WTC11 (cell line): ENCODE data around the gene CILP2.

Source experiments
- ATF3 ChIP-seq: sonication (generic); formaldehyde crosslinking; conservative IDR thresholded peaks from 2 replicates; pipeline ENCODE4 v1.8.1; 2022; ENCODE audit warnings: mild to moderate bottlenecking, missing genetic modification reagents
- CBFB ChIP-seq: sonication (generic); formaldehyde crosslinking; IDR thresholded peaks from 2 replicates; pipeline ENCODE4 v1.8.1; 2022; ENCODE audit warnings: mild to moderate bottlenecking, low read depth, missing genetic modification reagents
- CTCF ChIP-seq: fragments of 200-600 bp; IDR thresholded peaks from 2 replicates; pipeline ENCODE4 v1.8.0; 2022; ENCODE audit warnings: antibody characterized with exemption
- E2F4 ChIP-seq: sonication (generic); formaldehyde crosslinking; IDR thresholded peaks from 2 replicates; pipeline ENCODE4 v1.8.1; 2022; ENCODE audit warnings: low read depth, mild to moderate bottlenecking, moderate library complexity, missing genetic modification reagents, borderline replicate concordance
- ERG ChIP-seq: fragments of 250-450 bp; sonication (Bioruptor Pico); IDR thresholded peaks from 2 replicates; pipeline ENCODE4 v1.8.0; 2021; ENCODE audit warnings: mild to moderate bottlenecking
- SMAD3 ChIP-seq: sonication (generic); formaldehyde crosslinking; IDR thresholded peaks from 2 replicates; pipeline ENCODE4 v1.8.0; 2022; ENCODE audit warnings: missing genetic modification reagents, mild to moderate bottlenecking, borderline replicate concordance
- SOX15 ChIP-seq: fragments of 250-450 bp; sonication (Bioruptor Pico); IDR thresholded peaks from 2 replicates; pipeline ENCODE4 v1.9.0; 2021; ENCODE audit warnings: mild to moderate bottlenecking
- STAT6 ChIP-seq: sonication (generic); formaldehyde crosslinking; conservative IDR thresholded peaks from 2 replicates; pipeline ENCODE4 v1.8.1; 2023; ENCODE audit warnings: mild to moderate bottlenecking, low read depth, missing genetic modification reagents, moderate library complexity
- TEAD1 ChIP-seq: sonication (generic); formaldehyde crosslinking; IDR thresholded peaks from 2 replicates; pipeline ENCODE4 v1.8.0; 2022; ENCODE audit warnings: mild to moderate bottlenecking, missing genetic modification reagents
- USF2 ChIP-seq: sonication (generic); formaldehyde crosslinking; IDR thresholded peaks from 2 replicates; pipeline ENCODE4 v1.8.1; 2023; ENCODE audit warnings: mild to moderate bottlenecking, missing genetic modification reagents, moderate library complexity
- ZNF317 ChIP-seq: sonication (generic); formaldehyde crosslinking; IDR thresholded peaks from 2 replicates; pipeline ENCODE4 v1.8.1; 2023; ENCODE audit warnings: low read depth, mild to moderate bottlenecking, moderate library complexity, missing genetic modification reagents, borderline replicate concordance
- ZNF416 ChIP-seq: fragments of 250-450 bp; sonication (Bioruptor Pico); IDR thresholded peaks from 2 replicates; pipeline ENCODE4 v1.9.0; 2021; ENCODE audit warnings: mild to moderate bottlenecking, inconsistent platforms
- ZNF671 ChIP-seq: fragments of 250-450 bp; sonication (Bioruptor Pico); IDR thresholded peaks from 2 replicates; pipeline ENCODE4 v1.8.0; 2021; ENCODE audit warnings: mild to moderate bottlenecking

GRCh38 chr19:19580418-19580817, 42.4 kb downstream of the CILP2 start:
- TF ChIP-seq CTCF (no peak), TEAD1 (no peak), SMAD3 (CRISPR knock-in tag) (no peak), ZNF671 (CRISPR knock-in tag) (no peak), ERG (no peak), USF2 (CRISPR knock-in tag) (no peak), CBFB (CRISPR knock-in tag) (no peak), SOX15 (CRISPR knock-in tag) (no peak), STAT6 (CRISPR knock-in tag) (no peak), ZNF416 (no peak), E2F4 (CRISPR knock-in tag) (no peak), ZNF317 (CRISPR knock-in tag) (no peak), ATF3 (CRISPR knock-in tag) (no peak)
